NCI-H446 treated with DMSO at 0.1 percent for 48 hours (cell line): ENCODE data around the gene RAD51B.
"Not testable (repeated sequence)": the region's sequence is repeated elsewhere in the genome, so short reads cannot be mapped to it uniquely, and the experiment has no call there.

Experiments used
- DNase-seq: peaks from one replicate; lab custom pipeline; 2025; lab: John Stamatoyannopoulos, UW

Gene RAD51B

GRCh38 chr14:68409387-68409786 is 589.8 kb downstream of the RAD51B start:
- DNase-seq, result no peak

DNA sequence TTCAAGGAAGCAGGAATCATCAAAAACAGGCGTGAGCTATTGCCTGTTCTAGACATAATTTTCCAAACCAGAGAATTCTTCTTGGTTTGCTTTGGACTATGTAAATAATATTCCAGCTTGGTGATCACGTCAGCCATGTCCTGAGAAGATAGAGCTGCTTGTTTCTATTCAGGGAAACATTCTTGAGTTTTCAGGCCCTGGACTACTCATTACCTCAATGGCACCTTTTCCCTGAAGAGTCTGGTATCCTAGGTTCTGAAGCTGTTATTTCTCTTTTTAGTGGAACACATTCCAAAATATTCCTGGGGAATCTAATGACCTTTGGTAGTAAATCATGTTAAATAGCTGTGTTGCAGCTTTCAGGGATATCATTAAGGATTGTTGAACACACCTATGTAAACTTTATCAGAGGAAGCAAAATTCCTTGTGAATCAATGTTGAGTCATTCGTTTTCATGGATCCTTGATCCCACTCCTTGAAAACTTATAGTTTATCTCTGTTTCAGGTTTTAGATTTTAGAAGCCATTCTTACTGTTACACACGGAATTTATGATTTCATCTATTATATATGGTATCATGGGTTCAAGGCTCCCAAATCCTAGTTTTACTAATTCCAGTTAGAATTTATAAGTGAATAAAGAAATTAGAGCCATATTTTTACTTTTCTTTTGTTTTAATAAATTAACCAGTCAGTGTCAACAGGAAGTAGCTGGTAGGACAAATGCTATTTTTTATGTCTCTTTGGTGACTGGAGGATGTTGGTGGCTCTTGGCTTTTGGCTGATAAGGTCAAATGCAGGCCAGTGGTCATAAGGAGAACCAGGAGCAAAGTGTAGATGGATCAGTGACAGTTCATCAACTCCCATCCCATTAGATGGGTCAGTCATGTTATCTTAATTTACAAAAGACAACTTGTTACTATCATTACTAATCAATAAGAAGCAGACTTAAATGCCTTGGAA is 593.2 kb downstream of the RAD51B start:
- no peak for DNase-seq

DNA sequence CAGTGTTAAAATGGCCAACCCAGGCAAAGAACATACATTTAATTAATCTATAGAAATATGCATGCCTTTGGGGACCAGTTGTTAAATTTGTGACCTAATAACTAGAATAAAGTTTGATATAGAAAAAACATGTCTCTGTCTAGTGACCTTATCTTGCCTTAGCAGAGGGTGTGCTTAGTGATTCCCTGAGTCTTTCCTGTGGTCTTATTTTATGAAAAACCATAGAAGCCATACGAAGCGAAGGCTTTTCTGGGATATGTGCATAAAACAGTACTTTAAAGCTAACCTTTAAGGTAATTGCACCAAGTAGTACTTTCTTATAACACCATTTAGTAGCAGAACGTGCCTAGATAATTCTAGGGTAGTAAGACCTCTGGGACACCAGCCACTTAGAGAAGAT is 593.9 kb downstream of the RAD51B start:
- no peak for DNase-seq

- no peak for DNase-seq
These were observed 594.5 kb downstream of the RAD51B start for GRCh38 chr14:68414121-68414520.

DNA sequence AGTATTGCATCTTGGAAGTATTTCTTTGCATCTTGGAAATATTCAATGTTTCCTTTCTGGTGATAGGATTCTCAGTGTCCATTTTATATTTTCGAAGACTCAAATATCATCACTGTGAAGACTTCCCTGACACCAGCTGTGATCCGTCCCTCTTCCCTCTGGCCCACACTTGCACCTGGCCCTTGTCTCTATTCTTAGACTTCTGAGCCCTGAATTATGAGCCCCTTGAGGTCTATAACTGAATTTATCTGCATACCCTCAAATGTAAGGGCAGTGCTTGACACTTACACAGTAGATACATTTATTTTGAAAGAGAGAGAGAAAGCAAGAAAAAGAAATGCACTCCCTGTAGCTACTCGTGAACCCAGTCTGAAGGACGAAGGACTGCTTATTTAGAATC is 596.6 kb downstream of the RAD51B start:
- no peak for DNase-seq

DNA sequence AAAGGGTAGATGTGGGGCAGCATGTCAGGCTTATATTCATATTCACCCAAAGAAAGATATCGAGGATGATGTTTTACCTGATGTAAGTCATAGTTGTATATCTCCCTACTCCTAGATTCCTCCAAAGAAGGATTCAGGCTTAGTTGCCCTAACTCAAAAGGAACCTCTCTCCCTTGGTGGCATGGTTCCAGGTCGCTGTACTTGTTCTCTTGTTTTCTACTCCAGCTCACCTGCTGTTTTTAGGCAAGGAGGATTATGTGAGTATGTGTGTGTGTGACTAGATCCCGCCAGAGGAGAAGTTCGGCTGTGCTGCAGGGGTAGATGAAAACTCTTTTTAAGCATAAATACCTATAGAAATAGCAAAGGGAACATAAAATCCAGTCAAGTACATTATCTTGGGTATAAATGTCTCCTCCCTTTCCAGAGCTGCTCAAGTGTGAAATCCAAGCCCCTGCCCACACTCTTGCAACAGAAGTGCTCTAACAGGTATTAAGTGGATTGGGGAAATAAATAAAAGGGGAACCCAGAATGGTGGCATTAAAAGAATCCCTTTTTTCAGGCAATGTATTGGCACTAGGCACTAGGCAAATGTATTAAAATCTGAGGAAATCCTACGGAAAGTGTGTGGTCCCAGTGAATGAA is 597.6 kb downstream of the RAD51B start:
- no peak for DNase-seq

- no peak for DNase-seq
These were observed 598.9 kb downstream of the RAD51B start for GRCh38 chr14:68418174-68419118.

- DNase-seq, result no peak
These were observed 600.8 kb downstream of the RAD51B start for GRCh38 chr14:68420350-68420749.

DNA sequence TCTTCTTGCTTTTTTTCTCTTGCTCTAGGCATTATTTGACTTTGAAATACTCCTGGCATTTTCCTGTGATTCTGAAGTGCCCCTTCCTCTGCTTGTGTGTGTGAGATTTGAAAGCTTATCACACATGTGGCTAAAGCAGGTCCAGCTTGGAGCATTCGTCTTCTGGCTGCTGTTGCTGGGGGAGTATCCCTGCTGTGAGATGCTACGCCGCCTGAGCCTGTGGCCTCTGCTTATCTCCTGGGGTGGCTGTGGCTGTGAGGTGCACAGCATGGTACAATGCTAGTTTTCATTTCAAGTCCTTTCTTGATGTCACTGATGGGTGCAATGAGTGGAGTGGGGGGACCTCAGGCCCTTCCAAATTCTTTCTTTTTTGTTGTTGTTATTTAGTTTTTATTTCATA is 601.5 kb downstream of the RAD51B start:
- DNase-seq, result no peak

- DNase-seq, result no peak
These were observed 604.1 kb downstream of the RAD51B start for GRCh38 chr14:68423686-68424085.

GRCh38 chr14:68424443-68425172 is 605.0 kb downstream of the RAD51B start:
- DNase-seq, result no peak

DNA sequence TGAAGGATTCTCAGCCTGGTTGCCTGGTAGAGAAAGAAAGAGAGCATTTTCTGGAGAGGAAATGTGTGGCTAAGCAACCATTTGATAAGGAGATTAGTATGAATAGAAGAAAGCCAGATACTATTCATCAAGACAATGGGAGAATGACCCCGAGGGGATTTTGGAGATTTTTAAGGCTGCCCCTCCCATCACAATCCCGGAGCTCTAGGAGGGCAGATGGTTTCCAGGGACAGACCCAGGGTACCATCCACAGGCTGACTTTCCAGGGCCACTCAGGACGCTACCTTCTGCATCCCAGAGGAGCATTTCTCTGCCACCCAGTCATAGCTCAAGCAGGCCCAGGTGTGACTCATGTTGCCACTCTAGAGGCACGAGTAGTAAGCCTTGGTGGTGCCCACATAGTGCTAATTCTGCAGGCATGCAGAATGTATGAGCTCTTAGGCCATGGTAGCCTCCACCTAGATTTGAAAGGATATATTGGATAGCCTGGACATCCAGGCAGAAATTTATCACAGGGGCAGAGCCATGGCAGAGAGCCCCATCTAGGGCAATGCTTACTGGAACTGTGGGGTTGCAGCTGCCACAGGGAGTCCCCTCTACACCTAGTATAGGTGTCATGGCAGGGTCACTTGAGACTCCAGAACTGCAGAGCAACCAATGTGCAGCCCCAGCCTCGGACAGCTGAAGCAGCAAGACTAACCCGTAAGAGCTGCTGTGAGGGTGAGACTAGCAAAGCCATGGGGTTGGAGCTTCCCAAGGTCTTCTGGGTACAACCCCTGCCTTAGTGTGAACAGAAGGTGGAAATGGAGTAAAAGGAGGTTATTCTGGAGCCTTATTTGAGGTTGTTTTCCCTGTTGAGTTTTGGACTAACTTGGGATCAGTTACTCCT is 607.3 kb downstream of the RAD51B start:
- DNase-seq, result no peak

- DNase-seq, result no peak
These were observed 607.9 kb downstream of the RAD51B start for GRCh38 chr14:68427550-68427890.

- DNase-seq, result not testable (repeated sequence)
These were observed 609.3 kb downstream of the RAD51B start for GRCh38 chr14:68428900-68429299.

DNA sequence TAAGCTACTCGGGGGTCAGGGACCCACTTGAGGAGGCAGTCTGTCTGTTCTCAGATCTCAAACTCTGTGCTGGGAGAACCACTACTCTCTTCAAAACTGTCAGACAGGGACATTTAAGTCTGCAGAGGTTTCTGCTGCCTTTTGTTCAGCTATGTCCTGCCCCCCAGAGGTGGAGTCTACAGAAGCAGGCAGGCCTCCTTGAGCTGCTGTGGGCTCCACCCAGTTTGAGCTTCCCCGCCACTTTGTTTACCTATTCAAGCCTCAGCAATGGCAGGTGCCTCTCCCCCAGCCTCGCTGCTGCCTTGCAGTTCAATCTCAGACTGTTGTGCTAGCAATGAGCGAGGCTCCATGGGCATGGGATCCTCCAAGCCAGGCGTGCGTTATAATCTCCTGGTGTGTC is 614.6 kb downstream of the RAD51B start:
- not testable (repeated sequence) for DNase-seq

- not testable (repeated sequence) for DNase-seq
These were observed 616.1 kb downstream of the RAD51B start for GRCh38 chr14:68435631-68436030.

DNA sequence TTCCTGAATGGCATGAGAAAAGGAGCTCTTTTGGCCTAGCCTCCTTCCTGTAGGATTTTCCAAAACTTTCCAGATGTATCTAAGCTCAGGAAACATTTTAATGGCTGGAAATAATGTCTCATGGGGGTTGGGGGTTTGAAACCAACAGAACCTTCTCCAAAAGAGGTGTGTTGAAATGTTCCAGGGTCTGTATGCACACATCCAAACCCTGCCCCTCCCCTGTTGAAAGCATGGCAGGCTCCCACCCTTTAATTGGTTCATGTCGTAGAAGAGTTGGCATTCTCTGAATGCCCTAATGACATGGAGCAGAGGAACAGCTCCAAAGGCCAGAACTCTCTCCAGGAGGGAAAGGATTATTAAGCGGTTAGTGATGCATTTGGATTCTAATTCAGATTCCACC is 620.1 kb downstream of the RAD51B start:
- DNase-seq, result no peak

DNA sequence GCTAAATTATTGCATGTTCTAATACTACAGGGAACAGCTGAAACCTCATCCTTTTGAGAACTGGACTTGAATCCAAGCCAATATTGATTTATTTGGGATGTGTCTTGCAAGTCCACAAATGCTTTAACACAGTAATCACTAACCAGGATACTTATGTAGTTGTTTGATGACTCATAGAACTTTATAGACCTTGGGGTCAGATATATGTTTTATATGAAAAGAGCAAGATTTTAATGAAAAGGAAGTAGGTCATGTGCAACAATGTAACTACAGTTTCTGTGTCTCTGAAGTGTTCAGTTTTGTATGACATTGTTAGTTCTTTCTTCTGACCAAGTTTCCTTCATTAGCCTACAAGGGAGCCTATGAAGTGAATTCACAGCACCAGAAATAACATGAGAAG is 621.2 kb downstream of the RAD51B start:
- no peak for DNase-seq

GRCh38 chr14:68441542-68441941 is 622.0 kb downstream of the RAD51B start:
- DNase-seq, result no peak

GRCh38 chr14:68442828-68443629 is 623.5 kb downstream of the RAD51B start:
- no peak for DNase-seq
